ENCODE measurements around the gene RAB36. TPM values are rescaled to one million over a fixed set of nuclear protein-coding genes. Genes with fewer than 3 reads are reported as not detected.

Gene RAB36
- polyA plus RNA-seq, 1 of the 3 experiments (the other 2 are of a cell fraction): 6.6 TPM

DNA sequence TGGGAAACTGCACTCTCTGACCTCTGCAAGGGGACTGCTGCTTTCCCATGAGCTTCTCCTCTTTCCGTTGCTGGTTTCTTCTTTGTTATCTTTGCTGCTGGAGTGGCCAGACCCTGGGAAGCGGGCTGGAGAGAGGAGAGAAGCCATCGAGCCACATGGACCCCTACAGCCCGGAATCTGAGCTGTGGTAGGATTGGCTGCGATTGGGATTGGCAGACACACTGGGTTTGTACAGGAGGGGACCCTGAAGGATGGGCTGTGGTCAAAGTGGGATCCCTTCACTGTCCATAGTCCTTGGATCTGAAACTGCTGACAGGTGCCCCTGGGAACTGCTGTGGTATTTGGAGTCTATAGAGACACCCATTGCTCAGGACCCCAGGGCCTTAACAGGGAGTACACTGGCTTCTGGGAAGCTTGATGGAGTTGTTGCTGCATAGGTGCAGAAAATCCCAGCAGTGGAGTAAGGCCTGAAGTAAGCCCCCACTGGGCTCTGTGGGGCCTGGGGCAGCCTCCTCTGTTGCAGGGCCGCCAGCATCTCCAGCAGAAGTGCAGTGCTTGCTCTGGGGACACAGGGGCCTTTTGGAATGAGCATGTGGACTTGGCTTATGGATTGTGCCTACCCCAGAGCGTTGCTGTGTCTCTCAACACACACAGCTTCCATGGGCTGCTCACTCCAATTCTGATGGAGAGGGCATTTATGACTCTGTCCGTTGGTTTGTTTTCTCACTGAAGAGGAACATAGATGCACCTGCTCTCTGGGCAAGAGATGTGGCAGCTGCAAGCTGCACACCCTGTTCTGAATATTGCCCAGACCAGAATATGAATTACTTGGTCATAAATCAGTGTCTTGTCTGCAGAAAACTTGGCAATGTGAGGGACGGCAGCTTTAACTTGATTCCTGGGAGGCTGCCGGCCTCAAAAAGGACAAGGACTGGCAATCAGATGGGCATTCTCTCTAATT, 67.1 kb downstream of the RAB36 start:
- H4K20me1 ChIP-seq (ENCODE audit: insufficient read depth): peaks cover 59% of the 10 kb centered on the region
- no peaks in the 10 kb centered on the region for H3K27me3 ChIP-seq (ENCODE audit: insufficient read depth)
- no peak overlapping the region for H2AFZ ChIP-seq (ENCODE audit: low read depth)
- H3F3A ChIP-seq (replicated peaks; ENCODE audit: insufficient read depth): no peaks in the 10 kb centered on the region
- H3K79me2 ChIP-seq (ENCODE audit: insufficient read depth): peaks cover 84% of the 10 kb centered on the region; the same call in 1 of the 2 replicates
- 91% methylated on average over 9 of the region's 10 CpGs for WGBS (ENCODE audit: low lambda C conversion rate)
- TF ChIP-seq TAF1 (IDR thresholded peaks at IDR 0.05; ENCODE audit: borderline replicate concordance, low read depth, low read length) (no peak), PBX3 (IDR thresholded peaks at IDR 0.05) (no peak), MEF2A (IDR thresholded peaks at IDR 0.05; ENCODE audit: borderline replicate concordance, low read depth) (no peak), SMC3 (IDR thresholded peaks at IDR 0.05; ENCODE audit: low read depth, low read length) (no peak), SIN3A (IDR thresholded peaks at IDR 0.05; ENCODE audit: borderline replicate concordance, low read depth, low read length) (no peak), REST (IDR thresholded peaks at IDR 0.05; ENCODE audit: low read depth, low read length) (no peak), CHD2 (IDR thresholded peaks at IDR 0.05; ENCODE audit: low read length, partially characterized antibody) (no peak), GABPA (IDR thresholded peaks at IDR 0.05; ENCODE audit: low read depth) (no peak), USF1 (IDR thresholded peaks at IDR 0.05; ENCODE audit: borderline replicate concordance, low read depth) (no peak), ZBTB33 (IDR thresholded peaks at IDR 0.05; ENCODE audit: borderline replicate concordance, low read depth) (no peak), FOXM1 (IDR thresholded peaks at IDR 0.05; ENCODE audit: low read depth) (no peak), RAD21 (IDR thresholded peaks at IDR 0.05; ENCODE audit: low read length) (no peak), NRF1 (IDR thresholded peaks at IDR 0.05; ENCODE audit: low read depth, low read length) (no peak), TEAD4 (IDR thresholded peaks at IDR 0.05; ENCODE audit: borderline replicate concordance, insufficient read depth) (no peak), YY1 (IDR thresholded peaks at IDR 0.05; ENCODE audit: low read depth) (no peak), CTCF (IDR thresholded peaks at IDR 0.05) (no peak)
- TF ChIP-seq, protein P1, sequence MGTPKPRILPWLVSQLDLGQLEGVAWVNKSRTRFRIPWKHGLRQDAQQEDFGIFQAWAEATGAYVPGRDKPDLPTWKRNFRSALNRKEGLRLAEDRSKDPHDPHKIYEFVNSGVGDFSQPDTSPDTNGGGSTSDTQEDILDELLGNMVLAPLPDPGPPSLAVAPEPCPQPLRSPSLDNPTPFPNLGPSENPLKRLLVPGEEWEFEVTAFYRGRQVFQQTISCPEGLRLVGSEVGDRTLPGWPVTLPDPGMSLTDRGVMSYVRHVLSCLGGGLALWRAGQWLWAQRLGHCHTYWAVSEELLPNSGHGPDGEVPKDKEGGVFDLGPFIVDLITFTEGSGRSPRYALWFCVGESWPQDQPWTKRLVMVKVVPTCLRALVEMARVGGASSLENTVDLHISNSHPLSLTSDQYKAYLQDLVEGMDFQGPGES (IDR thresholded peaks at IDR 0.05; ENCODE audit: low read depth, low read length): no peak
- TF ChIP-seq, protein P2, sequence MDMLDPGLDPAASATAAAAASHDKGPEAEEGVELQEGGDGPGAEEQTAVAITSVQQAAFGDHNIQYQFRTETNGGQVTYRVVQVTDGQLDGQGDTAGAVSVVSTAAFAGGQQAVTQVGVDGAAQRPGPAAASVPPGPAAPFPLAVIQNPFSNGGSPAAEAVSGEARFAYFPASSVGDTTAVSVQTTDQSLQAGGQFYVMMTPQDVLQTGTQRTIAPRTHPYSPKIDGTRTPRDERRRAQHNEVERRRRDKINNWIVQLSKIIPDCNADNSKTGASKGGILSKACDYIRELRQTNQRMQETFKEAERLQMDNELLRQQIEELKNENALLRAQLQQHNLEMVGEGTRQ (IDR thresholded peaks at IDR 0.05; ENCODE audit: borderline replicate concordance, low read depth, low read length): no peak
- ChIA-PET POLR2A (no interaction called here), CTCF (interaction anchor here (0.8 to 1.7 kb wide), 4 partner anchors 34 to 70 kb away, joined by 3 to 8 read pairs (median 4); no protein-coding TSS in a partner anchor)
- no peaks in the 10 kb centered on the region for H3K9me3 ChIP-seq
- H3K4me3 ChIP-seq (ENCODE audit: low read depth in 2 of 2, low read length in 1 of 2): no peak overlapping the region
- 0 out of 4 replicates have a peak overlapping the region, but pooled peaks of 1 of the 2 experiments have one; percentile 39 for H3K27ac ChIP-seq (ENCODE audit: low read depth in 2 of 2, low read length in 1 of 2)
- no peak overlapping the region for H3K4me2 ChIP-seq
- H3K36me3 ChIP-seq (replicated peaks in 1 of 2; ENCODE audit: control insufficient read depth in 1 of 2, insufficient read depth in 2 of 2, low read length in 1 of 2): no peaks in the 10 kb centered on the region
- H3K4me1 ChIP-seq (ENCODE audit: control insufficient read depth in 1 of 2, insufficient read depth in 2 of 2, low read depth in 1 of 2, low read length in 1 of 2): peaks cover 11 to 40% of the 10 kb centered on the region in 2 experiments; a peak in 3 of 4 replicates
- no peaks in the 10 kb centered on the region for H3K9me2 ChIP-seq
- no peak overlapping the region for H3K9ac ChIP-seq
- DNase-seq: no peak

All from SK-N-SH (cell line).